Inflammatory macrophage (primary cell): ENCODE measurements around the gene SLC6A16.
"Not testable (repeated sequence)": the region's sequence is repeated elsewhere in the genome, so short reads cannot be mapped to it uniquely, and the experiment has no call there.

ENCODE experiments used
- DNase-seq, 2 donors: peaks; one replicate each; pipeline ENCODE4 v3.0.0-alpha.2; 2020 to 2022

SLC6A16 gene

GRCh38 chr19:49344505-49345423 lies 19.8 kb upstream of the SLC6A16 start:
- DNase-seq: no peak

GRCh38 chr19:49343123-49343522 lies 18.1 kb upstream of the SLC6A16 start:
- no peak for DNase-seq

GRCh38 chr19:49342291-49342721 lies 17.3 kb upstream of the SLC6A16 start:
- no peak for DNase-seq

- DNase-seq: no peak
These were observed 16.1 kb upstream of the SLC6A16 start for GRCh38 chr19:49340865-49341718.

DNA sequence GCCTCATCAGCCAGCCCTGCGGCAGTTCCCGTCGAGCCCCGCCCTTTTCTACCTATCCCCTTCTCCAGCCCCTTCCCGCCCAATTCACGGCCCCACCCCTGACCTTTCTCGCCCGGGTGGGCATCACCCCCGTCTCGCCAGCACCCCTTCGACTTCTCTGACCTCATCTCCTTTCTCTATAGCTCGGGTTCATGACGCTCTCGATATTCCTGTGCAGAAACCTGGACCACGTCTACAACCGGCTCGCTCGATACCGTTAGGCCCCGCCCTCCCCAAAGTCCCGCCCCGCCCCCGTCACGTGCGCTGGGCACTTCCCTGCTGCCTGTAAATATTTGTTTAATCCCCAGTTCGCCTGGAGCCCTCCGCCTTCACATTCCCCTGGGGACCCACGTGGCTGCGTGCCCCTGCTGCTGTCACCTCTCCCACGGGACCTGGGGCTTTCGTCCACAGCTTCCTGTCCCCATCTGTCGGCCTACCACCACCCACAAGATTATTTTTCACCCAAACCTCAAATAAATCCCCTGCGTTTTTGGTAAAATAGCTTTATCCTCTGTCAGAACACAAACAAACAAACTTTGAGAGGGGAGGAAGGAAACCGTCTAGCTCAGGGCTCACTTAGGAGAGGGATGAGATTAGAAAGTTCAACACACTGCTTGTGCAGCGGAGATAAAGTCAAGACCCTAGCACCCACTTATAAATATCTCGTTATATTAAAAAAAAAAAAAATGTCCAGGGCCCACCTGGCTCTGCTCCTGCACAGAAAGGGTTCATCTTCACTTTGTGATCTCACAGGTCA lies 15.3 kb upstream of the SLC6A16 start:
- DNase-seq: peak; percentile 17 to 32

DNA sequence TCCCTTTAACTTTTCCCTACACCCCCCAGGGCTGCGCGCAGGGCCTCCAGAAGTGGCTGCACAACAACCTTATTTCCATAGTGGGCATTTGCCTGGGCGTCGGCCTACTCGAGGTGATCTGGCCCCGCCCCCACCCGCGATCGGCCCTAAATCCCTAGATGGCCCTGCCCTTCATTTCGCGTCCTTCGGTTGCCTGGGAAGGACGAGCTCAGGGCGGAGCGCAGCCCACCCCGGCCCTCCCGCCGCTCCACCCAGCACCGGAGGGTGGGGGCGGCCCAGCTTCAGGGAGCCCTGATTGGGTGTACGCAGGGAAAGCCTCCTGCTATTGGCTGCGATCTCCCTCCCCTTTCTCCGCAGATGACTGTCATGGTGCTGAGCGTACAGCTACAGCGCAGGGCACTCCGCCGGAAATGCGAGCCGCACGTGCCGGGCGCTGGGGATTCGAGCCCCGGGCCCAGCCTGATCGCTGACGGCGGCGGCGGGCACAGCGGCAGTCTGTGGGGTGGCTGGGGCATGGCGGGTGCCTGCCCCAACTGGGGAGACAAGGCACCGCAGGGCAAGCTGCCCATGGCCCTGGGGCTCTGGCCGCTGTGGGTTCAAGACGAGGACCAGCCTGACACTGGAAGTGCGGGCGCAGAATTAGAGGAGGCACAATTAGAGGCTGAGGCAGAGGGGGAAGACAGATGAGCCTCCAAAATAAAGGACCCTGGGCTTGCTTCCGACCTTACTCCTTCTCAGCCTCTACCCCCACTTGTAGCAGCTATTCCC lies 14.5 kb upstream of the SLC6A16 start:
- no peak for DNase-seq

DNA sequence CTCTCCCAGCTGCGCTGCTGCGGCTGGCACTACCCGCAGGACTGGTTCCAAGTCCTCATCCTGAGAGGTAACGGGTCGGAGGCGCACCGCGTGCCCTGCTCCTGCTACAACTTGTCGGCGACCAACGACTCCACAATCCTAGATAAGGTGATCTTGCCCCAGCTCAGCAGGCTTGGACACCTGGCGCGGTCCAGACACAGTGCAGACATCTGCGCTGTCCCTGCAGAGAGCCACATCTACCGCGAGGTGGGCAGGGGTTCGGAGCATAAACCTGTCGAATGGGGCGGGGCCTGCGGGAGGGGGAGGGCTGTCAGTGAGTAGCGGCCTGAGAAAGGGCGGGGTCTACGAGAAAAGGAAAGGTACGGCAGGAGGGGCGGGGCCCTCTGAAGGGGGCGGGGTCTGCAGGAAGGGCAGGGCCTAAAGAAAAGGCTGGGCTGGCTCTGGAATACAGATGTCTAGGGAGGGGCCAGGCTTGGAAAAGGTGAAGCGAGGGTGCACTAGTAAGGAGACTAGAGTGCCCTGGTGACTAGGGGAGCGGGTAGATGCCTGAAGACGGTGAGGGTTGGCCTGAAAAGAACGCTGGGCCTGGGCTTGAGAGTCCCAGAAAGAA lies 13.8 kb upstream of the SLC6A16 start:
- DNase-seq: no peak

GRCh38 chr19:49338023-49338677 lies 13.2 kb upstream of the SLC6A16 start:
- no peak for DNase-seq

DNA sequence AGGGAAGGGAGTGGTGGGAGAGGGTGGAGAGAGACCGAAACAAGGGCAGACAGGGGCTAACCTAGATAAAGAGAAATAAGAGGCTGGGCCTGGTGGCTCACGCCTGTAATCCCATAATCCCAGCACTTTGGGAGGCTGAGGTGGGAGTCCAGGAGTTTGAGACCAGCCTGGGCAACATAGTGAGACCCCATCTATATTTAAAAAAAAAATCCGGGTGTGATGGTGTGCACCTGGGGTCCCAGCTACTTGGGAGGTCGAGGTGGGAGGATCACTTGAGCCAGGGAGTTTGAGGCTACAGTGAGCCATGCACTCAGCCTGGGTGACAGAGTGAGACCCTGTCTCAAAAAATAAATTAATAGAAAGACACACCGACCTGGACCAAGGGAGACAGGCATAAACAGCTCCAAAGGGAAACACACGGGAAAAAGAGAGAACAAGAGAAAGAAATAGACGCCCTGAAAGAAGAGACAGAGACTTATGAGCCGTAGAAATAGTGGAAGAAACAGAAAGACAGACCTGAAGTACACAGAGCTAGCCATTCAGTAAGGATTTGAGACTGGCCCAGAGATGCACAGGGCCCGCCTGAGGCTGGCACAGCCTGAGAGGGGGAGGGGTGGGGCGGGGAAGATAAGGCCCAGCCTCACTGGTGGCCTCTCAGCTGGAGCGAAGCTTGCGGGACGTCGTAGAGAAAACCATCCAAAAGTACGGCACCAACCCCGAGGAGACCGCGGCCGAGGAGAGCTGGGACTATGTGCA lies 12.5 kb upstream of the SLC6A16 start:
- no peak for DNase-seq

- no peak for DNase-seq
These were observed 11.7 kb upstream of the SLC6A16 start for GRCh38 chr19:49336482-49337266.

GRCh38 chr19:49335784-49336481 lies 10.9 kb upstream of the SLC6A16 start:
- DNase-seq: peak; percentile 74 to 89

GRCh38 chr19:49335071-49335783 lies 10.2 kb upstream of the SLC6A16 start, which contains the start of gene CD37:
Gene CD37 (plus strand): TSS chr19:49335406. CDS start chr19:49335541, 135 bp downstream.
- DNase-seq: peak; percentile 59 to 63

DNA sequence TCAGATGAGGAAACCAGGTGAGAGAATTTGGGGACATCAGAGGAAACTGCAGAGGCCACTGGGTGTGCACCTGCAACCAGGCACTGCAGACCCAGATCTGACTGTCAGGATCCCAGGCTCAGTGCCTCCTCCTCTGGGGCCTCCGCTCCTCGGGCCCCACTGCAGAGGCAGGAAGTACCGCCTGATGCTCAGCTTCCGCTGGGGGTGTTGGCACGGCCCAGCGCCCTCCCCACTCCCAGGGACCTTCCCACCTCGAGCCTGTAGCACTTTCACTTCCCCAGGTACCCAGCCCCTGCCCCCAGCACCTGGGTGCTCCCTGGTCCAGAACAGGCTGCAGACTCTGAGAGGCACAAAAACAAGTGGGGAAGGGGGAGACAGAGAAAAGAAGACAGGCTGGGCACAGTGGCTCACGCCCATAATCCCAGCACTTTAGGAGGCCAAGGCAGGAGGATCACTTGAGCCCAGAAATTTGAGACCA lies 8.9 kb upstream of the SLC6A16 start:
- peak; percentile 40 to 76 for DNase-seq

DNA sequence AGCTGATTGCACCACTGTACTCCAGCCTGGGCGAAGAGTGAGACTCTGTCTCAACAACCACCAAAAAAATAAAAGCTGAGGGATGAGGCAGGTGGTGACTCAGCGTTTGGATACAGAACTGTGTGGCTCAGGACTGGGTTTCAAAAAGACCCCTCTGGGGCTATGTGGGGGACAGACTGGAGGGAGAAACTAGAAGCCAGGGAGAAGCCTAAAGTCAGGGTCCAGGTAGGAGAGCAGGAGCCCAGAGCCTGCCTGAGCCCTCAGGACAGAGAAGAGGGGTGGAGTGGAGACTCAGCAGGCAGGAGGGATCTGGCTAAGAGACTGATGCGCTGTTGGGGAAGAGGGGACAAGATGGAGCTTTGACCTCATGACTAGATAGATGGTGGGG lies 8.4 kb upstream of the SLC6A16 start:
- peak; percentile 48 to 56 for DNase-seq

GRCh38 chr19:49332691-49333417 lies 7.9 kb upstream of the SLC6A16 start:
- not testable (repeated sequence) for DNase-seq

- DNase-seq: peak; percentile 76 to 86
These were observed 6.6 kb upstream of the SLC6A16 start for GRCh38 chr19:49331616-49332055.

- not testable (repeated sequence) for DNase-seq
These were observed 6.2 kb upstream of the SLC6A16 start for GRCh38 chr19:49331187-49331586.
